Measurements from ENCODE around the gene TNRC6B. TPM values are rescaled to one million over a fixed set of nuclear protein-coding genes. Genes with fewer than 3 reads are reported as not detected.
"Not testable (repeated sequence)": the region's sequence is repeated elsewhere in the genome, so short reads cannot be mapped to it uniquely, and the experiment has no call there.

TNRC6B gene
- total RNA-seq = 21.7 TPM
- 10 to 100 TPM in 2 of 8 donors, 1 to 10 TPM in 6; 7.0 to 11.3 (median 9.6) TPM for polyA plus RNA-seq (ENCODE audit: insufficient read depth in 1 of 8, insufficient read length in 8 of 8, low replicate concordance in 1 of 8)
- long read RNA-seq, donor 1, partial matches to known transcripts = 18 of 18 reads
- long read RNA-seq, donor 1, other reads (novel, unspliced or antisense) = 0 of 18 reads
- long read RNA-seq, donor 2 = 0 reads
- long read RNA-seq, donor 3, partial matches to known transcripts = 21 of 21 reads
- long read RNA-seq, donor 3, other reads (novel, unspliced or antisense) = 0 of 21 reads
- long read RNA-seq, donor 4 = 0 reads
- long read RNA-seq, donor 5, partial matches to known transcripts = 0 of 1 reads
- long read RNA-seq, donor 5, other reads (novel, unspliced or antisense) = 0 of 1 reads
- long read RNA-seq, donor 6 = 0 reads
- long read RNA-seq, donor 7, partial matches to known transcripts = 0 of 1 reads
- long read RNA-seq, donor 7, other reads (novel, unspliced or antisense) = 0 of 1 reads
- long read RNA-seq, donor 8, partial matches to known transcripts = 7 of 7 reads
- long read RNA-seq, donor 8, other reads (novel, unspliced or antisense) = 0 of 7 reads
- long read RNA-seq, donor 9, partial matches to known transcripts = 0 of 1 reads
- long read RNA-seq, donor 9, other reads (novel, unspliced or antisense) = 0 of 1 reads
- long read RNA-seq, donor 10, partial matches to known transcripts = 0 of 1 reads
- long read RNA-seq, donor 10, other reads (novel, unspliced or antisense) = 0 of 1 reads
- long read RNA-seq, donor 11, partial matches to known transcripts = 8 of 9 reads
- long read RNA-seq, donor 11, other reads (novel, unspliced or antisense) = 0 of 9 reads

GRCh38 chr22:40177738-40178416 is at the start of gene TNRC6B:
TSS of gene TNRC6B (plus strand) at chr22:40177925. CDS start at chr22:40178136, 211 bp downstream.
- Histone ChIP-seq H3K27me3 (ENCODE audit: control insufficient read depth, insufficient read depth, low read length) (no peaks in the 10 kb centered on the region), H3K27ac (ENCODE audit: low read length) (peak within 1 kb of the TSS; percentile 95), H3K36me3 (ENCODE audit: control insufficient read depth, insufficient read depth, low read length) (peaks cover 2% of the 10 kb centered on the region), H3K4me3 (ENCODE audit: low read length) (peak within 1 kb of the TSS; percentile 93), H3K9me3 (replicated peaks; ENCODE audit: control insufficient read depth, low read depth, low read length) (no peaks in the 10 kb centered on the region), H3K4me1 (ENCODE audit: control insufficient read depth, insufficient read depth, low read length) (peaks cover 29% of the 10 kb centered on the region)
- WGBS (ENCODE audit: insufficient coverage) = 0% methylated on average over 3 of the region's 10 CpGs
- DNase-seq = peak; percentile 100

GRCh38 chr22:40128989-40129388 is 48.7 kb upstream of the TNRC6B start:
- H3K9me3 ChIP-seq (replicated peaks; ENCODE audit: control insufficient read depth, low read depth, low read length) = no peaks in the 10 kb centered on the region
- no peak overlapping the region for H3K27ac ChIP-seq (ENCODE audit: low read length)
- WGBS (ENCODE audit: insufficient coverage) = 24% methylated on average over 4 of the region's 4 CpGs
- peaks cover 8% of the 10 kb centered on the region for H3K36me3 ChIP-seq (ENCODE audit: control insufficient read depth, insufficient read depth, low read length)
- peaks cover 3% of the 10 kb centered on the region for H3K4me1 ChIP-seq (ENCODE audit: control insufficient read depth, insufficient read depth, low read length)
- H3K27me3 ChIP-seq (ENCODE audit: control insufficient read depth, insufficient read depth, low read length) = no peaks in the 10 kb centered on the region
- H3K4me3 ChIP-seq (ENCODE audit: low read length) = no peak overlapping the region
- DNase-seq = peak; percentile 72

GRCh38 chr22:40137132-40137531 is 40.6 kb upstream of the TNRC6B start:
- H3K27ac ChIP-seq (ENCODE audit: low read length) = no peak overlapping the region

GRCh38 chr22:40138866-40139265 is 38.9 kb upstream of the TNRC6B start:
- H3K4me1 ChIP-seq (ENCODE audit: control insufficient read depth, insufficient read depth, low read length) = no peaks in the 10 kb centered on the region
- no peaks in the 10 kb centered on the region for H3K9me3 ChIP-seq (replicated peaks; ENCODE audit: control insufficient read depth, low read depth, low read length)
- no peaks in the 10 kb centered on the region for H3K27me3 ChIP-seq (ENCODE audit: control insufficient read depth, insufficient read depth, low read length)
- no peak for DNase-seq
- no peak overlapping the region for H3K4me3 ChIP-seq (ENCODE audit: low read length)
- peaks cover 2% of the 10 kb centered on the region for H3K36me3 ChIP-seq (ENCODE audit: control insufficient read depth, insufficient read depth, low read length)
- no peak overlapping the region for H3K27ac ChIP-seq (ENCODE audit: low read length)

More at GRCh38 chr22:40137132-40137531, 40.6 kb upstream of the TNRC6B start:
- WGBS (ENCODE audit: insufficient coverage) = 89% methylated on average over 3 of the region's 4 CpGs
- no peaks in the 10 kb centered on the region for H3K27me3 ChIP-seq (ENCODE audit: control insufficient read depth, insufficient read depth, low read length)
- H3K4me1 ChIP-seq (ENCODE audit: control insufficient read depth, insufficient read depth, low read length) = no peaks in the 10 kb centered on the region
- DNase-seq = no peak
- peaks cover 2% of the 10 kb centered on the region for H3K36me3 ChIP-seq (ENCODE audit: control insufficient read depth, insufficient read depth, low read length)
- no peak overlapping the region for H3K4me3 ChIP-seq (ENCODE audit: low read length)
- no peaks in the 10 kb centered on the region for H3K9me3 ChIP-seq (replicated peaks; ENCODE audit: control insufficient read depth, low read depth, low read length)

GRCh38 chr22:40147388-40148176 is 30.1 kb upstream of the TNRC6B start:
- no peak overlapping the region for H3K27ac ChIP-seq (ENCODE audit: low read length)
- no peaks in the 10 kb centered on the region for H3K36me3 ChIP-seq (ENCODE audit: control insufficient read depth, insufficient read depth, low read length)
- no peaks in the 10 kb centered on the region for H3K9me3 ChIP-seq (replicated peaks; ENCODE audit: control insufficient read depth, low read depth, low read length)
- H3K4me3 ChIP-seq (ENCODE audit: low read length) = no peak overlapping the region
- no peaks in the 10 kb centered on the region for H3K27me3 ChIP-seq (ENCODE audit: control insufficient read depth, insufficient read depth, low read length)
- H3K4me1 ChIP-seq (ENCODE audit: control insufficient read depth, insufficient read depth, low read length) = no peaks in the 10 kb centered on the region
- 82% methylated on average over 6 of the region's 10 CpGs for WGBS (ENCODE audit: insufficient coverage)
- DNase-seq = no peak

- H3K4me1 ChIP-seq (ENCODE audit: control insufficient read depth, insufficient read depth, low read length) = no peaks in the 10 kb centered on the region
- no peaks in the 10 kb centered on the region for H3K9me3 ChIP-seq (replicated peaks; ENCODE audit: control insufficient read depth, low read depth, low read length)
- WGBS (ENCODE audit: insufficient coverage) = 67% methylated on average over 3 of the region's 4 CpGs
- no peak overlapping the region for H3K4me3 ChIP-seq (ENCODE audit: low read length)
- H3K27me3 ChIP-seq (ENCODE audit: control insufficient read depth, insufficient read depth, low read length) = no peaks in the 10 kb centered on the region
- DNase-seq = no peak
- no peak overlapping the region for H3K27ac ChIP-seq (ENCODE audit: low read length)
- H3K36me3 ChIP-seq (ENCODE audit: control insufficient read depth, insufficient read depth, low read length) = peaks cover 3% of the 10 kb centered on the region
Measured at GRCh38 chr22:40153192-40153591, 24.5 kb upstream of the TNRC6B start.

GRCh38 chr22:40153705-40154104 is 24.0 kb upstream of the TNRC6B start:
- no peak for DNase-seq

GRCh38 chr22:40156001-40156516 is 21.7 kb upstream of the TNRC6B start:
- Histone ChIP-seq H3K9me3 (replicated peaks; ENCODE audit: control insufficient read depth, low read depth, low read length) (no peaks in the 10 kb centered on the region), H3K4me3 (ENCODE audit: low read length) (no peak overlapping the region), H3K27me3 (ENCODE audit: control insufficient read depth, insufficient read depth, low read length) (no peaks in the 10 kb centered on the region), H3K27ac (ENCODE audit: low read length) (no peak overlapping the region), H3K4me1 (ENCODE audit: control insufficient read depth, insufficient read depth, low read length) (no peaks in the 10 kb centered on the region), H3K36me3 (ENCODE audit: control insufficient read depth, insufficient read depth, low read length) (peaks cover 3% of the 10 kb centered on the region)
- peak; percentile 11 for DNase-seq
- no CpG with 5 or more reads among the region's 7 CpGs for WGBS (ENCODE audit: insufficient coverage)

More at GRCh38 chr22:40153705-40154104, 24.0 kb upstream of the TNRC6B start:
- Histone ChIP-seq H3K9me3 (replicated peaks; ENCODE audit: control insufficient read depth, low read depth, low read length) (no peaks in the 10 kb centered on the region), H3K4me3 (ENCODE audit: low read length) (no peak overlapping the region), H3K4me1 (ENCODE audit: control insufficient read depth, insufficient read depth, low read length) (no peaks in the 10 kb centered on the region), H3K27ac (ENCODE audit: low read length) (no peak overlapping the region), H3K36me3 (ENCODE audit: control insufficient read depth, insufficient read depth, low read length) (peaks cover 3% of the 10 kb centered on the region), H3K27me3 (ENCODE audit: control insufficient read depth, insufficient read depth, low read length) (no peaks in the 10 kb centered on the region)
- 100% methylated on average over 1 of the region's 4 CpGs for WGBS (ENCODE audit: insufficient coverage)

GRCh38 chr22:40156682-40157081 is 21.0 kb upstream of the TNRC6B start:
- H3K4me3 ChIP-seq (ENCODE audit: low read length); DNase-seq; H3K4me1 ChIP-seq (ENCODE audit: control insufficient read depth, insufficient read depth, low read length); H3K9me3 ChIP-seq (replicated peaks; ENCODE audit: control insufficient read depth, low read depth, low read length); H3K27me3 ChIP-seq (ENCODE audit: control insufficient read depth, insufficient read depth, low read length); H3K36me3 ChIP-seq (ENCODE audit: control insufficient read depth, insufficient read depth, low read length): not testable (repeated sequence)
- H3K27ac ChIP-seq (ENCODE audit: low read length) = peak overlapping the region; percentile 39
- 69% methylated on average over 2 of the region's 6 CpGs for WGBS (ENCODE audit: insufficient coverage)
